A549 (cell line): ENCODE results near the gene CCDC74B.
"Not testable (repeated sequence)": the region's sequence is repeated elsewhere in the genome, so short reads cannot be mapped to it uniquely, and the experiment has no call there.

ENCODE experiments used
- BHLHE40 ChIP-seq: IDR thresholded peaks from 2 replicates; pipeline ENCODE4 v1.6.1; 2012; ENCODE audit warnings: low read depth, low read length, inconsistent platforms
- CHD2 ChIP-seq: fragments of 150-350 bp; IDR thresholded peaks from 2 replicates; pipeline ENCODE4 v1.6.1; 2014; ENCODE audit warnings: low read length; ENCODE audit not compliant: partially characterized antibody
- MAFK ChIP-seq: fragments of 450-650 bp; IDR thresholded peaks from 2 replicates; pipeline ENCODE4 v1.6.1; 2014; ENCODE audit not compliant: partially characterized antibody
- POLR2A ChIP-seq: IDR thresholded peaks from 2 replicates; pipeline ENCODE4 v1.6.1; 2012; ENCODE audit warnings: mild to moderate bottlenecking, low read length
- RCOR1 ChIP-seq: fragments of 150-350 bp; IDR thresholded peaks from 2 replicates; pipeline ENCODE4 v1.6.1; 2014; ENCODE audit warnings: antibody characterized with exemption, low read length, low read depth
- SMC3 ChIP-seq: fragments of >200 bp; sonication (Bioruptor Twin); formaldehyde crosslinking; IDR thresholded peaks from 3 replicates; pipeline ENCODE4 v1.6.1; 2018; ENCODE audit warnings: inconsistent platforms
- TF ChIP-seq, protein P1 (sequence below): fragments of >200 bp; sonication (Bioruptor Twin); formaldehyde crosslinking; IDR thresholded peaks from 3 replicates; pipeline ENCODE4 v1.5.1; 2016
- TF ChIP-seq, protein P2 (sequence below): IDR thresholded peaks from 2 replicates; pipeline ENCODE4 v1.6.1; 2012
- TF ChIP-seq, protein P3 (sequence below): fragments of 450-650 bp; IDR thresholded peaks from 2 replicates; pipeline ENCODE4 v1.6.1; 2014; ENCODE audit warnings: antibody characterized with exemption

DNA sequence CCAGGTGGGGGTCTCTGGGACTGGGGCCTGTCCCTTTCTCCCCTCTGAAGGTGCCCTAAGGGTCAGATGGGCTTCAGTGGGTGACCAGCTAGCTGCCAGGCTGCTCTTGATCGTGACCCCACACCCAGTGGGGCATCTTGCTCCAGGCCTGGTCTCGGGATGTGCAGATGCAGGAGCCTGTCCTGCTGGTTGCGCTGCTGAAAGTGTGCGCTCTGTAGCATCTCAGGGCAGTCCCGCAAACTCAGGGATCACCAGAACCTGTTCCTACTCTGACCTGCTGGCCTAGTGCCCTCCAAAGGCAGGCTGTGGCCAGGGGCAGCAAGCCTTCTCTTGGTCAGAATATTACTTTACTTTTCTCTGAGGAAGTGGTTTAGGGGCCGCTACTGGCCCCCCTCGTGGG, 4.4 kb downstream of the CCDC74B start:
- TF ChIP-seq RCOR1, SMC3, BHLHE40, CHD2, POLR2A, MAFK: not testable (repeated sequence)
- TF ChIP-seq, protein P1, sequence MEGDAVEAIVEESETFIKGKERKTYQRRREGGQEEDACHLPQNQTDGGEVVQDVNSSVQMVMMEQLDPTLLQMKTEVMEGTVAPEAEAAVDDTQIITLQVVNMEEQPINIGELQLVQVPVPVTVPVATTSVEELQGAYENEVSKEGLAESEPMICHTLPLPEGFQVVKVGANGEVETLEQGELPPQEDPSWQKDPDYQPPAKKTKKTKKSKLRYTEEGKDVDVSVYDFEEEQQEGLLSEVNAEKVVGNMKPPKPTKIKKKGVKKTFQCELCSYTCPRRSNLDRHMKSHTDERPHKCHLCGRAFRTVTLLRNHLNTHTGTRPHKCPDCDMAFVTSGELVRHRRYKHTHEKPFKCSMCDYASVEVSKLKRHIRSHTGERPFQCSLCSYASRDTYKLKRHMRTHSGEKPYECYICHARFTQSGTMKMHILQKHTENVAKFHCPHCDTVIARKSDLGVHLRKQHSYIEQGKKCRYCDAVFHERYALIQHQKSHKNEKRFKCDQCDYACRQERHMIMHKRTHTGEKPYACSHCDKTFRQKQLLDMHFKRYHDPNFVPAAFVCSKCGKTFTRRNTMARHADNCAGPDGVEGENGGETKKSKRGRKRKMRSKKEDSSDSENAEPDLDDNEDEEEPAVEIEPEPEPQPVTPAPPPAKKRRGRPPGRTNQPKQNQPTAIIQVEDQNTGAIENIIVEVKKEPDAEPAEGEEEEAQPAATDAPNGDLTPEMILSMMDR = not testable (repeated sequence)
- TF ChIP-seq, protein P2, sequence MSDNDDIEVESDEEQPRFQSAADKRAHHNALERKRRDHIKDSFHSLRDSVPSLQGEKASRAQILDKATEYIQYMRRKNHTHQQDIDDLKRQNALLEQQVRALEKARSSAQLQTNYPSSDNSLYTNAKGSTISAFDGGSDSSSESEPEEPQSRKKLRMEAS = not testable (repeated sequence)
- TF ChIP-seq, protein P3, sequence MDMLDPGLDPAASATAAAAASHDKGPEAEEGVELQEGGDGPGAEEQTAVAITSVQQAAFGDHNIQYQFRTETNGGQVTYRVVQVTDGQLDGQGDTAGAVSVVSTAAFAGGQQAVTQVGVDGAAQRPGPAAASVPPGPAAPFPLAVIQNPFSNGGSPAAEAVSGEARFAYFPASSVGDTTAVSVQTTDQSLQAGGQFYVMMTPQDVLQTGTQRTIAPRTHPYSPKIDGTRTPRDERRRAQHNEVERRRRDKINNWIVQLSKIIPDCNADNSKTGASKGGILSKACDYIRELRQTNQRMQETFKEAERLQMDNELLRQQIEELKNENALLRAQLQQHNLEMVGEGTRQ = not testable (repeated sequence)
